ENCODE data around the gene LTBP1.

- TF ChIP-seq POLR2AphosphoS5 (IDR thresholded peaks at IDR 0.05) (no peak), CTCF (IDR thresholded peaks at IDR 0.05) (no peak)
Measured at GRCh38 chr2:33354981-33355380, 408.2 kb downstream of the LTBP1 start.

Data from breast epithelium (tissue), 3 donors.